Stimulated activated naive B cell treated with anti-CD40 and anti-IgM and Interleukin-4, amounts not matched to agents 10 μg/mL and 1 μg/mL and 100 μg/mL, for 72 hours (primary cell): ENCODE measurements around the gene FABP6.
A peak's percentile ranks its signal among the peaks of the same experiment; 100 is the strongest.

Experiments used
- ATAC-seq, 2 donors: fragments of 150-1000 bp; cut with Tn5 transposase; replicated peaks; 2 replicates each; pipeline ENCODE4 v1.10.0; 2021; ENCODE audit warnings: moderate library complexity in 1 of 2
- DNase-seq: peaks from one replicate; pipeline ENCODE4 v3.0.0; 2021
- H3K27ac Mint-ChIP-seq: one replicate; pipeline ENCODE4 v1.8.0; 2022; ENCODE audit warnings: mild to moderate bottlenecking, mixed read lengths
- H3K27me3 Mint-ChIP-seq, 2 donors: one replicate each; pipeline ENCODE4 v1.8.0; 2022; ENCODE audit warnings: mixed read lengths in 2 of 2
- H3K36me3 Mint-ChIP-seq, 2 donors: one replicate each; pipeline ENCODE4 v1.8.0; 2022; ENCODE audit warnings: mixed read lengths in 2 of 2, mild to moderate bottlenecking in 1 of 2
- H3K4me1 Mint-ChIP-seq, 2 donors: one replicate each; pipeline ENCODE4 v1.8.0; 2022; ENCODE audit warnings: mixed read lengths in 2 of 2, mild to moderate bottlenecking in 1 of 2
- H3K4me3 Mint-ChIP-seq, 2 donors: one replicate each; pipeline ENCODE4 v1.8.0; 2022; ENCODE audit warnings: mild to moderate bottlenecking in 2 of 2, mixed read lengths in 2 of 2, moderate library complexity in 1 of 2
- H3K9me3 Mint-ChIP-seq, 2 donors: one replicate each; pipeline ENCODE4 v1.8.0; 2022; ENCODE audit warnings: mixed read lengths in 2 of 2, mild to moderate bottlenecking in 1 of 2

Gene FABP6

GRCh38 chr5:160198841-160199409 lies 30.4 kb upstream of the FABP6 start:
- ATAC-seq (no peak), DNase-seq (no peak)
- Mint-ChIP-seq H3K9me3 (no peaks in the 10 kb centered on the region), H3K27me3 (peaks cover 27 to 33% of the 10 kb centered on the region in 2 donors), H3K36me3 (no peaks in the 10 kb centered on the region), H3K4me1 (peaks cover 12 to 26% of the 10 kb centered on the region in 2 donors), H3K27ac (no peak overlapping the region), H3K4me3 (peak overlapping the region in 1 of 2 donors; percentile 82)

- Mint-ChIP-seq H3K27ac (peak overlapping the region; percentile 72), H3K27me3 (peaks cover 27 to 33% of the 10 kb centered on the region in 2 donors), H3K9me3 (no peaks in the 10 kb centered on the region), H3K4me1 (peaks cover 12 to 26% of the 10 kb centered on the region in 2 donors), H3K4me3 (peak overlapping the region; percentile 82 to 84), H3K36me3 (no peaks in the 10 kb centered on the region)
- DNase-seq (peak; percentile 69), ATAC-seq (peak; percentile 99)
These were observed 29.8 kb upstream of the FABP6 start for GRCh38 chr5:160199410-160199911.

GRCh38 chr5:160207061-160207460 lies 22.2 kb upstream of the FABP6 start:
- no peaks in the 10 kb centered on the region for H3K36me3 Mint-ChIP-seq
- ATAC-seq, result no peak
- H3K9me3 Mint-ChIP-seq, result no peaks in the 10 kb centered on the region
- H3K27me3 Mint-ChIP-seq, result no peaks in the 10 kb centered on the region
- no peak overlapping the region for H3K4me3 Mint-ChIP-seq
- no peaks in the 10 kb centered on the region for H3K4me1 Mint-ChIP-seq
- no peak for DNase-seq
- no peak overlapping the region for H3K27ac Mint-ChIP-seq

GRCh38 chr5:160209917-160210316 lies 19.4 kb upstream of the FABP6 start:
- DNase-seq (no peak), ATAC-seq (no peak)
- no peaks in the 10 kb centered on the region for H3K36me3 Mint-ChIP-seq
- H3K27me3 Mint-ChIP-seq, result no peaks in the 10 kb centered on the region
- H3K27ac Mint-ChIP-seq, result no peak overlapping the region
- H3K9me3 Mint-ChIP-seq, result no peaks in the 10 kb centered on the region
- H3K4me1 Mint-ChIP-seq, result no peaks in the 10 kb centered on the region
- no peak overlapping the region for H3K4me3 Mint-ChIP-seq

- no peak overlapping the region for H3K27ac Mint-ChIP-seq
- ATAC-seq (no peak), DNase-seq (no peak)
- H3K4me1 Mint-ChIP-seq, result no peaks in the 10 kb centered on the region
- H3K9me3 Mint-ChIP-seq, result no peaks in the 10 kb centered on the region
- no peaks in the 10 kb centered on the region for H3K36me3 Mint-ChIP-seq
- H3K4me3 Mint-ChIP-seq, result no peak overlapping the region
- H3K27me3 Mint-ChIP-seq, result no peaks in the 10 kb centered on the region
These were observed 18.7 kb upstream of the FABP6 start for GRCh38 chr5:160210606-160211005.

- H3K27me3 Mint-ChIP-seq, result no peaks in the 10 kb centered on the region
- H3K27ac Mint-ChIP-seq, result no peak overlapping the region
- H3K4me1 Mint-ChIP-seq, result no peaks in the 10 kb centered on the region
- no peak overlapping the region for H3K4me3 Mint-ChIP-seq
- H3K36me3 Mint-ChIP-seq, result no peaks in the 10 kb centered on the region
- no peak for ATAC-seq
- no peaks in the 10 kb centered on the region for H3K9me3 Mint-ChIP-seq
- DNase-seq, result no peak
These were observed 18.0 kb upstream of the FABP6 start for GRCh38 chr5:160211352-160211751.

- ATAC-seq (no peak), DNase-seq (no peak)
- Mint-ChIP-seq H3K36me3 (no peaks in the 10 kb centered on the region), H3K27me3 (no peaks in the 10 kb centered on the region), H3K4me1 (no peaks in the 10 kb centered on the region), H3K27ac (no peak overlapping the region), H3K4me3 (no peak overlapping the region), H3K9me3 (no peaks in the 10 kb centered on the region)
These were observed 15.8 kb upstream of the FABP6 start for GRCh38 chr5:160213537-160213936.

GRCh38 chr5:160219356-160219755 lies 9.9 kb upstream of the FABP6 start:
- ATAC-seq, result no peak
- Mint-ChIP-seq H3K27me3 (no peaks in the 10 kb centered on the region), H3K4me3 (no peak overlapping the region), H3K27ac (no peak overlapping the region), H3K4me1 (peaks cover 2 to 6% of the 10 kb centered on the region in 2 donors), H3K36me3 (no peaks in the 10 kb centered on the region), H3K9me3 (peaks cover 0 to 1% of the 10 kb centered on the region in 2 donors)
- DNase-seq, result no peak

- Mint-ChIP-seq H3K4me1 (peaks cover 2 to 6% of the 10 kb centered on the region in 2 donors), H3K4me3 (no peak overlapping the region), H3K27me3 (no peaks in the 10 kb centered on the region), H3K9me3 (peaks cover 0 to 1% of the 10 kb centered on the region in 2 donors), H3K27ac (no peak overlapping the region), H3K36me3 (no peaks in the 10 kb centered on the region)
- ATAC-seq, result peak; percentile 57 to 98
- no peak for DNase-seq
These were observed 8.2 kb upstream of the FABP6 start for GRCh38 chr5:160221082-160221481.

GRCh38 chr5:160227012-160227411 lies 2.3 kb upstream of the FABP6 start:
- H3K27me3 Mint-ChIP-seq, result peaks cover 7 to 8% of the 10 kb centered on the region in 2 donors
- ATAC-seq (no peak), DNase-seq (no peak)
- peaks cover 6 to 15% of the 10 kb centered on the region in 2 donors for H3K4me1 Mint-ChIP-seq
- H3K9me3 Mint-ChIP-seq, result peaks cover 0 to 1% of the 10 kb centered on the region in 2 donors
- H3K36me3 Mint-ChIP-seq, result no peaks in the 10 kb centered on the region
- no peak overlapping the region for H3K4me3 Mint-ChIP-seq
- no peak overlapping the region for H3K27ac Mint-ChIP-seq

- DNase-seq, result peak; percentile 51
- Mint-ChIP-seq H3K36me3 (no peaks in the 10 kb centered on the region), H3K9me3 (no peaks in the 10 kb centered on the region), H3K27me3 (peaks cover 7 to 8% of the 10 kb centered on the region in 2 donors), H3K4me1 (peaks cover 6 to 18% of the 10 kb centered on the region in 2 donors), H3K27ac (peak overlapping the region; percentile 94), H3K4me3 (peak overlapping the region; percentile 19 to 48)
- peak; percentile 84 to 87 for ATAC-seq
These were observed 1.6 kb downstream of the FABP6 start for GRCh38 chr5:160230686-160231527.

- Mint-ChIP-seq H3K4me3 (no peak overlapping the region), H3K9me3 (no peaks in the 10 kb centered on the region), H3K4me1 (peaks cover 6 to 18% of the 10 kb centered on the region in 2 donors), H3K27me3 (peaks cover 7 to 8% of the 10 kb centered on the region in 2 donors), H3K27ac (peak overlapping the region; percentile 54), H3K36me3 (no peaks in the 10 kb centered on the region)
- DNase-seq (no peak), ATAC-seq (peak; percentile 50 to 56)
These were observed 2.6 kb downstream of the FABP6 start for GRCh38 chr5:160231783-160232342.

GRCh38 chr5:160233215-160233614 lies 3.9 kb downstream of the FABP6 start:
- no peak for DNase-seq
- Mint-ChIP-seq H3K36me3 (no peaks in the 10 kb centered on the region), H3K27ac (no peak overlapping the region), H3K9me3 (no peaks in the 10 kb centered on the region), H3K27me3 (peaks cover 8 to 18% of the 10 kb centered on the region in 2 donors), H3K4me1 (peaks cover 6 to 18% of the 10 kb centered on the region in 2 donors), H3K4me3 (no peak overlapping the region)
- no peak for ATAC-seq

- Mint-ChIP-seq H3K4me3 (no peak overlapping the region), H3K27ac (no peak overlapping the region), H3K9me3 (no peaks in the 10 kb centered on the region), H3K36me3 (no peaks in the 10 kb centered on the region), H3K27me3 (peaks cover 0 to 16% of the 10 kb centered on the region in 2 donors), H3K4me1 (peaks cover 5 to 14% of the 10 kb centered on the region in 2 donors)
- ATAC-seq (no peak), DNase-seq (no peak)
These were observed 6.4 kb downstream of the FABP6 start for GRCh38 chr5:160235731-160236130.
